Neural crest cell (in vitro differentiated cells): ENCODE results near the gene OTULIN. TPM values are rescaled to one million over a fixed set of nuclear protein-coding genes. Genes with fewer than 3 reads are reported as not detected.

ENCODE experiments used
- DNase-seq: peaks from one replicate; pipeline ENCODE4 v3.0.0; 2021; ENCODE audit warnings: low read depth, mixed read lengths, low spot score
- H3K27ac Mint-ChIP-seq: one replicate; pipeline ENCODE4 v1.8.0; 2021; ENCODE audit warnings: mild to moderate bottlenecking, mixed read lengths; ENCODE audit not compliant: unreplicated experiment
- H3K27me3 Mint-ChIP-seq: 2 replicates; pipeline ENCODE4 v1.8.0; 2021; ENCODE audit warnings: low read depth, mild to moderate bottlenecking, mixed read lengths
- H3K36me3 Mint-ChIP-seq: 2 replicates; pipeline ENCODE4 v1.8.0; 2021; ENCODE audit warnings: low read depth, mild to moderate bottlenecking, mixed read lengths
- H3K4me1 Mint-ChIP-seq: 2 replicates; pipeline ENCODE4 v1.8.0; 2021; ENCODE audit warnings: mixed read lengths
- H3K4me3 Mint-ChIP-seq: one replicate; pipeline ENCODE4 v1.8.0; 2021; ENCODE audit warnings: mild to moderate bottlenecking, mixed read lengths
- H3K9me3 Mint-ChIP-seq: 2 replicates; pipeline ENCODE4 v1.8.0; 2021; ENCODE audit warnings: mixed read lengths
- CTCF ChIP-seq: fragments of 200-600 bp; sonication (generic); conservative IDR thresholded peaks from 2 replicates; pipeline ENCODE4 v1.5.0; 2021; ENCODE audit warnings: antibody characterized with exemption, mild to moderate bottlenecking
- total RNA-seq: library from RNA; stranded (reverse); gene quantifications from 2 replicates; pipeline ENCODE4 v1.2.1, GENCODE V29; 2021

Gene OTULIN
- total RNA-seq, 1 donor from 2014 or later, result 33.7 TPM

- Mint-ChIP-seq H3K4me1 (peaks cover 49% of the 10 kb centered on the region), H3K27ac (peak overlapping the region; percentile 87), H3K36me3 (peaks cover 3% of the 10 kb centered on the region), H3K27me3 (no peaks in the 10 kb centered on the region), H3K4me3 (peak overlapping the region; percentile 49), H3K9me3 (no peaks in the 10 kb centered on the region)
- no peak for DNase-seq
- no peak for TF ChIP-seq CTCF
Observed at GRCh38 chr5:14667770-14668169, 3.3 kb downstream of the OTULIN start.

- Mint-ChIP-seq H3K4me3 (peak overlapping the region; percentile 62), H3K27ac (no peak overlapping the region), H3K36me3 (peaks cover 3% of the 10 kb centered on the region), H3K9me3 (no peaks in the 10 kb centered on the region), H3K27me3 (no peaks in the 10 kb centered on the region), H3K4me1 (peaks cover 47% of the 10 kb centered on the region)
- no peak for TF ChIP-seq CTCF
- no peak for DNase-seq
Observed at GRCh38 chr5:14668181-14668591, 3.7 kb downstream of the OTULIN start.

GRCh38 chr5:14669415-14669814 lies 4.9 kb downstream of the OTULIN start:
- Mint-ChIP-seq H3K36me3 (peaks cover 5% of the 10 kb centered on the region), H3K9me3 (no peaks in the 10 kb centered on the region), H3K4me3 (no peak overlapping the region), H3K4me1 (peaks cover 47% of the 10 kb centered on the region), H3K27ac (no peak overlapping the region), H3K27me3 (no peaks in the 10 kb centered on the region)
- no peak for DNase-seq
- TF ChIP-seq CTCF, result no peak

GRCh38 chr5:14669975-14670374 lies 5.5 kb downstream of the OTULIN start:
- DNase-seq, result no peak
- Mint-ChIP-seq H3K4me3 (no peak overlapping the region), H3K4me1 (peaks cover 49% of the 10 kb centered on the region), H3K27ac (no peak overlapping the region), H3K9me3 (no peaks in the 10 kb centered on the region), H3K27me3 (no peaks in the 10 kb centered on the region), H3K36me3 (peaks cover 6% of the 10 kb centered on the region)
- no peak for TF ChIP-seq CTCF

GRCh38 chr5:14671414-14671813 lies 6.9 kb downstream of the OTULIN start:
- Mint-ChIP-seq H3K36me3 (peaks cover 6% of the 10 kb centered on the region), H3K9me3 (no peaks in the 10 kb centered on the region), H3K4me1 (peaks cover 40% of the 10 kb centered on the region), H3K4me3 (no peak overlapping the region), H3K27ac (no peak overlapping the region), H3K27me3 (no peaks in the 10 kb centered on the region)
- DNase-seq, result no peak
- no peak for TF ChIP-seq CTCF

- Mint-ChIP-seq H3K9me3 (no peaks in the 10 kb centered on the region), H3K36me3 (peaks cover 6% of the 10 kb centered on the region), H3K27ac (no peak overlapping the region), H3K4me3 (no peak overlapping the region), H3K27me3 (no peaks in the 10 kb centered on the region), H3K4me1 (peaks cover 35% of the 10 kb centered on the region)
- TF ChIP-seq CTCF, result no peak
- no peak for DNase-seq
Observed at GRCh38 chr5:14672082-14672481, 7.6 kb downstream of the OTULIN start.
